Measurements from ENCODE around the gene LMAN1. TPM values are rescaled to one million over a fixed set of nuclear protein-coding genes. Genes with fewer than 3 reads are reported as not detected.

LMAN1 gene
- total RNA-seq, 2 donors from 2014 or later: 86.6 to 86.7 TPM

GRCh38 chr18:59379772-59380522, 20.9 kb upstream of the LMAN1 start:
- intact Hi-C loops (cut with DNase I): no loop called here
- Histone ChIP-seq H3K9me3 (no peaks in the 10 kb centered on the region), H3K4me3 (no peak overlapping the region), H3K27ac (no peak overlapping the region), H3K36me3 (replicated peaks in 1 of 2; ENCODE audit: insufficient read depth in 1 of 2, low read depth in 2 of 2) (no peaks in the 10 kb centered on the region), H3K27me3 (no peaks in the 10 kb centered on the region), H3K4me1 (no peaks in the 10 kb centered on the region)
- WGBS, 2 donors: 83 to 86% methylated on average over 3 of the region's 3 CpGs
- ATAC-seq (no peak), DNase-seq (no peak)
- TF ChIP-seq, protein P1, sequence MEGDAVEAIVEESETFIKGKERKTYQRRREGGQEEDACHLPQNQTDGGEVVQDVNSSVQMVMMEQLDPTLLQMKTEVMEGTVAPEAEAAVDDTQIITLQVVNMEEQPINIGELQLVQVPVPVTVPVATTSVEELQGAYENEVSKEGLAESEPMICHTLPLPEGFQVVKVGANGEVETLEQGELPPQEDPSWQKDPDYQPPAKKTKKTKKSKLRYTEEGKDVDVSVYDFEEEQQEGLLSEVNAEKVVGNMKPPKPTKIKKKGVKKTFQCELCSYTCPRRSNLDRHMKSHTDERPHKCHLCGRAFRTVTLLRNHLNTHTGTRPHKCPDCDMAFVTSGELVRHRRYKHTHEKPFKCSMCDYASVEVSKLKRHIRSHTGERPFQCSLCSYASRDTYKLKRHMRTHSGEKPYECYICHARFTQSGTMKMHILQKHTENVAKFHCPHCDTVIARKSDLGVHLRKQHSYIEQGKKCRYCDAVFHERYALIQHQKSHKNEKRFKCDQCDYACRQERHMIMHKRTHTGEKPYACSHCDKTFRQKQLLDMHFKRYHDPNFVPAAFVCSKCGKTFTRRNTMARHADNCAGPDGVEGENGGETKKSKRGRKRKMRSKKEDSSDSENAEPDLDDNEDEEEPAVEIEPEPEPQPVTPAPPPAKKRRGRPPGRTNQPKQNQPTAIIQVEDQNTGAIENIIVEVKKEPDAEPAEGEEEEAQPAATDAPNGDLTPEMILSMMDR (IDR thresholded peaks at IDR 0.05): no peak
- no peak for TF ChIP-seq POLR2A (IDR thresholded peaks at IDR 0.05)

GRCh38 chr18:59377613-59378337, 18.7 kb upstream of the LMAN1 start:
- Histone ChIP-seq H3K9me3 (no peaks in the 10 kb centered on the region), H3K27ac (no peak overlapping the region), H3K4me1 (no peaks in the 10 kb centered on the region), H3K27me3 (no peaks in the 10 kb centered on the region), H3K4me3 (no peak overlapping the region), H3K36me3 (replicated peaks in 1 of 2; ENCODE audit: insufficient read depth in 1 of 2, low read depth in 2 of 2) (no peaks in the 10 kb centered on the region)
- WGBS, 2 donors: 47 to 49% methylated on average over 5 of the region's 5 CpGs
- DNase-seq (no peak), ATAC-seq (no peak)
- intact Hi-C loops (cut with DNase I): no loop called here
- no peak for TF ChIP-seq POLR2A (IDR thresholded peaks at IDR 0.05)
- TF ChIP-seq, protein P1 (IDR thresholded peaks at IDR 0.05): no peak

- no peak overlapping the region for H3K27ac ChIP-seq
- no peak for DNase-seq
- H3K9me3 ChIP-seq: no peaks in the 10 kb centered on the region
- H3K27me3 ChIP-seq: no peaks in the 10 kb centered on the region
- TF ChIP-seq POLR2A (IDR thresholded peaks at IDR 0.05): no peak
- TF ChIP-seq, protein P1 (IDR thresholded peaks at IDR 0.05): no peak
- intact Hi-C loops (cut with DNase I): no loop called here
- H3K4me1 ChIP-seq: no peaks in the 10 kb centered on the region
- H3K36me3 ChIP-seq (replicated peaks in 1 of 2; ENCODE audit: insufficient read depth in 1 of 2, low read depth in 2 of 2): no peaks in the 10 kb centered on the region
- 51 to 60% methylated on average over 7 of the region's 7 CpGs for WGBS, 2 donors
- ATAC-seq: no peak
- H3K4me3 ChIP-seq: no peak overlapping the region
Observed at GRCh38 chr18:59376351-59376935, 17.4 kb upstream of the LMAN1 start.

- 61 to 69% methylated on average over 3 of the region's 3 CpGs for WGBS, 2 donors
Observed at GRCh38 chr18:59374128-59374527, 15.1 kb upstream of the LMAN1 start.

More at GRCh38 chr18:59374128-59374527, 15.1 kb upstream of the LMAN1 start:
- intact Hi-C loops (cut with DNase I): no loop called here
- DNase-seq (no peak), ATAC-seq (no peak)
- no peak overlapping the region for H3K27ac ChIP-seq
- H3K9me3 ChIP-seq: no peaks in the 10 kb centered on the region
- H3K4me3 ChIP-seq: no peak overlapping the region
- H3K4me1 ChIP-seq: no peaks in the 10 kb centered on the region
- H3K36me3 ChIP-seq (replicated peaks in 1 of 2; ENCODE audit: insufficient read depth in 1 of 2, low read depth in 2 of 2): no peaks in the 10 kb centered on the region
- TF ChIP-seq POLR2A (IDR thresholded peaks at IDR 0.05): no peak
- TF ChIP-seq, protein P1 (IDR thresholded peaks at IDR 0.05): no peak
- no peaks in the 10 kb centered on the region for H3K27me3 ChIP-seq

Measured in body of pancreas (tissue), 4 donors.